ENCODE data around the gene FAM174C.

FAM174C gene

GRCh38 chr19:1260749-1261537 is 14.4 kb upstream of the FAM174C start:
- peak; percentile 95 to 97 for DNase-seq (ENCODE audit: low read depth in 2 of 2)

GRCh38 chr19:1261538-1261797 is 13.9 kb upstream of the FAM174C start:
- DNase-seq (ENCODE audit: low read depth in 2 of 2): no peak

DNA sequence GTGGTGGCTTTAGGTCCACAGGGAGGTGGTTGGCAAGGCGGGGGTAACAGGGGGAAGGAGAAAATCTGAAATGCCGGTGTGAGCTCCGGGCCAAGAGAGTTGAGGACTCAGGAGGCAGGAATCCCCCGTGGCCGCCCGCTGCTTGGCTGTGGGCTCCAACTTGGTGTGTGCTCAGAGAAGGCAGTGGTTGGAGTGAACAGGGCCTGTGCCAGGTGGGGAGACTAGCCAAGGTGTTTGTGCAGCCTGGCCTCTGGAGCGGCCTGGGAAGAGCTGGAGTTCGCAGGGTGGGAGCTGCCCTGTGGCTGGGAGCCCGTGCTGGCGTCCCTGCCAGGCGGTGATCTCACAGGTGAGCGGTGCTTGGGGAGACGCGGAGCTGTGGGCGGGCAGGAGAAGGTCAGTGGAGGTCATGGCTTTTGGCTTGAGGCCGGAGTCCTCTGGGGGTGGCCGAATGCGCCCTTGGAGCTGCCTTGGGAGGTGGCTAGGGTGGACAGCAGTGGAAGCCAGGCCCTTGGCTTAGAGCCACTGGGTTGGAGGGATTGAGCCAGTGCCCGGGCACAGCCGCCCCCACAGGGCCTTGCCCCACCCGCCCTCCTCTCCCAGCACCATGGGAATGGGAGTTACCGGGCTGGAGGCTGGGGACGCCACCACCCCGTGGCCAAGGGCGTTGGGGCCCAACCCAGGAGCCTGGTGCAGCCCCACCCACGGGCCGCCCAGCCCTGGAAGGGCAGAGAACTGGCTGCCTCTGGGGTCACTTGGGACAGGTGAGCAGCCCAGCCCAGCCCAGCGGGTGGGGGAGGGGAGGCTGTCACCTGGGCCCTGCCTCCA is 13.3 kb upstream of the FAM174C start:
- DNase-seq (ENCODE audit: low read depth in 2 of 2): no peak

- no peak for DNase-seq (ENCODE audit: low read depth in 2 of 2)
Observed at GRCh38 chr19:1262623-1263123, 12.7 kb upstream of the FAM174C start.

DNA sequence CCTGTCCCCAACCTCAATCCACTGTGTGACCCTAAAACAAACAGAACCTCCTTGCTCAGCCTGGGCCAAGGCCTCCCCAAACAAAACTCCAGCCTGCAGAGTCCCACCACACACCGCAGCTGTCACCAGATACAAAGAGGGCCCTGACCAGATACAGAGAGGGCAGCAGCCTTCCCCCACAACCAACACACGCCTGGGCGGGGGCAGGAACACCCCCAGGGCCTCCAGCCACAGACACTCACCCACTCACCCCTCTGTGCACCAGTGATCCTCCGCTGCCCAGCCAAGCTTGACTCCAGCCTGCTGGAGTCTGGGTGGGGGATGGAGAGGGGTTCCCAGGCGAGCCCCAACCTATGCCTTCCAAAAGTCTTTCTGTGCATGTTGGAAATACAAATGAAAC is 12.1 kb upstream of the FAM174C start:
- DNase-seq (ENCODE audit: low read depth in 2 of 2): no peak

- DNase-seq (ENCODE audit: low read depth in 2 of 2): no peak
Observed at GRCh38 chr19:1264801-1265614, 10.3 kb upstream of the FAM174C start.

- DNase-seq (ENCODE audit: low read depth in 2 of 2): no peak
Observed at GRCh38 chr19:1265615-1266128, 9.7 kb upstream of the FAM174C start.

- peak in 1 of 2 donors; percentile 79 for DNase-seq (ENCODE audit: low read depth in 2 of 2)
Observed at GRCh38 chr19:1266129-1266915, 9.0 kb upstream of the FAM174C start.

DNA sequence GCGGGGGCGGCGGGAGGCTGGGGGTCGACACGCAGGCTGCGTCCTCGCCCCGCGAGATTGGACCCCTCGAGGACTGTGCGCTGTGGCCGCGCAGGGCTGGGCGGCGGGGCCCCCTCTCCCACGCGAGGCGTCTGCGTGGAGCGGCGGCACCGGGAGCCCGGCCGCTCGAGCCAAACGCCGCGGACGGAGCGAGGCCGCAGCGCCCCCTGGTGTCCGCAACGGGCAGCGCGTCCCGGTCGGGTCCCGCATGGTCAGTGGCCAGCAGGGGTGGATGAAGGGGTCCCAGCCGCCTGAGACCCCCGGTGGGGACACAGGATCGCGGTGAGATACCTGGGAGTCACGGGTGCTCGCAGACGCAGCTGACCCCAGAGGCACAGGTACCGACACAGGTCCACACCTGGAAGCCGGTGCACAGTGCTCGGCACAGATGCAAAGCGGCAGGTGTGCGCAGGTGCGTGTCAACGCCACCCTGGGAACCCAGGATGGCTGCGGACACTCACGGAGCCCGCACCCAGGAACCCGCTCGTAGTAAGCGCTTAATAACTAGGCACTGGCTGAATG is 8.3 kb upstream of the FAM174C start:
- peak in 1 of 2 donors; percentile 57 for DNase-seq (ENCODE audit: low read depth in 2 of 2)

GRCh38 chr19:1267477-1268225 is 7.7 kb upstream of the FAM174C start:
- no peak for DNase-seq (ENCODE audit: low read depth in 2 of 2)

GRCh38 chr19:1268226-1269064 is 6.9 kb upstream of the FAM174C start:
- DNase-seq (ENCODE audit: low read depth in 2 of 2): no peak

- DNase-seq (ENCODE audit: low read depth in 2 of 2): peak; percentile 99
Observed at GRCh38 chr19:1269065-1269477, 6.3 kb upstream of the FAM174C start, which contains the start of gene CIRBP. Gene CIRBP (plus strand): TSS chr19:1269332. CDS start chr19:1270934, 1,602 bp downstream.

DNA sequence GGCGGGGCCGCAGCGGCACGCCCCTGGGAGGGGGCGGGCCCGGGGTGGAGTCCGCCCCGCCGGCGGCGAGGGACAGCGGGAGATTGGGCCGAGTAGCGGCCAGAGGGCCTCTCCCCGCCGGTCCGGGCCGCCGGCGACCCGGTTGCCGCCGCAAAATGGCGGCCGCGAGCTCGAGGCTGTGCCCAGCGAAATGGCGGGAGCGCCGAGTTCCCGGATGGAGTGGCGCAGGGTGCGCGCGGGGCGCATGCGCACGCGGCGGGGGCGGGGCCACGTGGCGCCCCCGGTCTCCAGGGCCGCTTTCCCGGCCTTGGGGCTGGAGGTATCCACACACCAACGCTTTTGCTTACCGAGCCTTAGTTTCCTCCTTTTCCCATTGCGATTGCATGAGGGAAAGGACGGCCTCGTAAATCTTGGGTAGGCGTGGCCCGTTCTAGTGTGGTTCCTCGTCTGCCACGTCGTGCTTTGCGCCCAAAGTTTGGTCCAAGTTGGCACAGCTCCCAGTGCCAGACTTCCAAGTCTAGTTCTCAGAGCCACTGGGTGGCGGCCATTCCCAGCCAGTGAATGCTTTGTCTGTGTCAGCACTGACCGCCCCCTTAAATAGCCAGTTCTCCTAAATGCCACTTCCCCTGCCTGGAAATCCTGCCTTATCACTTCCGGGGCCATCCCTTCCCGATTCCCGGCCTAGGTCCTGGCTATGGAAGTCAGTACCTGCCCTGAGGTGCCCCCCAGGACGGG is 5.7 kb upstream of the FAM174C start:
- peak; percentile 74 to 80 for DNase-seq (ENCODE audit: low read depth in 2 of 2)

DNA sequence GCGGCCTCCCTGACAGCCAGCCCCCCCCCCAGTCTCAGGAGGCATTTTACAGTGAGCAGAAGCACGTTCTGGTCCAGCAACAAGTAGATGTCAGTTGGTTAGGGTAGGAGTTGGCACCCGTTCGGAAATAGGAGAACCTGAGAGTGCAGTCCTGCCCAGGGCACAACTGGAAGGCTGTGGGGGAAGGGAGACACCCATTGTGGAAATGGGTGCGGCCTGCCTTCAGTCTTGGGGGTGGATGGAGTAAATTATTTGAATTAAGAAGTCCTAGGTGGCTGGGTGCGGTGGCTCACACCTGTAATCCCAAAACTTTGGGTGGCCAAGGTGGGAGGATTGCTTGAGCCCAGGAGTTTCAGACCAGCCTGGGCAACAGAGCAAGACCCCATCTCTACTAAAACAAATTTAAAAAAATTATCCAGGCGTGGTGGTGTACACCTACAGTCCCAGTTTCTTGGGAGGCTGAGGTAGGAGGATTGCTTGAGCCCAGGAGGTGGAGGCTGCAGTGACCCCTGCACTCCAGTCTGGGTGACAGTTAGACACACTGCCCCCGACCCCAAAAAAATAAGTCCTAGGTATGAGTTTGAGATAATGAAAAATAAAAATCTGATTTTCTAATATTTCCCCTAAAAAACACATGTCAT is 5.0 kb upstream of the FAM174C start:
- no peak for DNase-seq (ENCODE audit: low read depth in 2 of 2)

DNA sequence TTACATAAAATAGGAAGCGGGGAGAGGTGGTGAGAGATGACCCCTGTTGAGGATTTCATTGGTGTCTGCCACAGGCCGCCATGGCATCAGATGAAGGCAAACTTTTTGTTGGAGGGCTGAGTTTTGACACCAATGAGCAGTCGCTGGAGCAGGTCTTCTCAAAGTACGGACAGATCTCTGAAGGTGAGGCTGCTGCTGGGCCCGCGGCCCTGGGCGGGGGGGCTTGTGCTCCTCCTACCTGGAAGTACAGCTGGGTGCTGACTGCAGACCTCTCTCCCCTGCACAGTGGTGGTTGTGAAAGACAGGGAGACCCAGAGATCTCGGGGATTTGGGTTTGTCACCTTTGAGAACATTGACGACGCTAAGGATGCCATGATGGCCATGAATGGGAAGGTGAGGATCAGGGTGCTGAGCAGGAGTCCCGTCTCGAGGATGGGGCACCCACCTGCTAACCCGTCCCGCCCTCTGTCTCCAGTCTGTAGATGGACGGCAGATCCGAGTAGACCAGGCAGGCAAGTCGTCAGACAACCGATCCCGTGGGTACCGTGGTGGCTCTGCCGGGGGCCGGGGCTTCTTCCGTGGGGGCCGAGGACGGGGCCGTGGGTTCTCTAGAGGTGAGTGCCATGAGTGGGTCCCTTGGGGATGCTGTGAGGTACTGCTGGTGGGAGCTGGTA is 4.3 kb upstream of the FAM174C start:
- DNase-seq (ENCODE audit: low read depth in 2 of 2): no peak

GRCh38 chr19:1271528-1272422 is 3.6 kb upstream of the FAM174C start:
- no peak for DNase-seq (ENCODE audit: low read depth in 2 of 2)
